Prostate gland (tissue), 2 donors: ENCODE data around the gene LRRC14B.

Experiments
- CTCF ChIP-seq, 4 experiments: fragments of 200-600 bp in 2 of 4; fragments of 450-650 bp in 2 of 4; sonication (generic) in 2 of 4; IDR thresholded peaks; 1 replicate in 3 of 4; 2 replicates in 1 of 4; pipeline ENCODE4 v1.5.1; 2016 to 2019; ENCODE audit warnings: antibody characterized with exemption in 4 of 4, mild to moderate bottlenecking in 2 of 4, moderate library complexity in 2 of 4
- POLR2A ChIP-seq: fragments of 450-650 bp; IDR thresholded peaks from one replicate; pipeline ENCODE4 v1.6.1; 2016; ENCODE audit warnings: antibody characterized with exemption, mild to moderate bottlenecking
- POLR2AphosphoS5 ChIP-seq: sonication (generic); formaldehyde crosslinking; IDR thresholded peaks from one replicate; pipeline ENCODE4 v1.6.1; 2017; ENCODE audit warnings: antibody characterized with exemption

GRCh38 chr5:199197-199949 is 8.1 kb downstream of the LRRC14B start:
- TF ChIP-seq CTCF (IDR thresholded peaks at IDR 0.05) (no peak), POLR2A (no peak), POLR2AphosphoS5 (no peak)
